Measurements from ENCODE around the gene TTC7B.
A peak's percentile ranks its signal among the peaks of the same experiment; 100 is the strongest.

TTC7B gene

DNA sequence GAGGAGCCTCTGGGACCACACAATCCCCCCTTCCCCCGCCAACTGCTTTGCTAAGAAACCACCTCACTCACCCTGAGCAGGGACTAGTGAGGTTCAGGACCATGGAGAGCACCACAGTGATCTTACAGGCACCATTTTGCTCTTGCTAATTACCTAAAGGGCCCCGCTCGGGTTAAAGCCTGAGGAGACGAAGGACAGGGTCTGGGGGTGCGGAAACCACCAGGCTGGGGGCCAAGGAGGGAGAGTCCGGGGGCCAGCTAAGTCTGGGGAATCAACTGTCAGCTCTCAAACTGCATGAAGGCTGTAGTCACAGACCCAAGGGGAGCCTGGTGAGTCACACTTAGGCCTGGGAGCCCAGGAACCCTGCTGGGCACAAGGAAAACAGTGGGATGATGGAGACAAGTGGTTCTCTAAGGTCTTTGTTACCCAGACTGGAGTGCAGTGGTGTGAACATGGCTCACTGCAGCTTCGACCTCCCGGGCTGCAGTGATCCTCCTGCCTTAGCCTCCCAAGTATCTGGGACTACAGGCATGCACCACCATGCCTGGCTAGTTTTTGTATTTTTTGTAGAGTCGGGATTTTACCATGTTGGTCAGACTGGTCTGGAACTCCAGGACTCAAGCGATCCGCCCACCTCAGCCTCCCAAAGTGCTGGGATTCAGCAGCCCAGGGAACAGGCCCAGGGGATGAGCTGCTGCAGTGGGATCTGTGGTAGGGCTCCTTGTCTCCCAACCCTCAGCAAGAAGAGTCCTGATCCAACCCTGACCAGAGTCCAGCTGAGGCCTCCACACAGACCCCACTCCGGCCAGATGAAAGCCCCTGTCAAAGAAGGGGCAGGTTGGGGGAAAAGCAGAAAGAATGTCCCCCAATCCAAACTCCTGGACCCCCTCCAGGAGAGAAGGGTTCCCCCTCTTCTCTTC lies 320.6 kb downstream of the TTC7B start:
- DNase-seq, result peak; percentile 90
- Histone ChIP-seq H4K5ac (ENCODE audit: low read length) (no peak overlapping the region), H3K9ac (ENCODE audit: low read length) (no peak overlapping the region), H3K36me3 (ENCODE audit: control insufficient read depth, insufficient read depth, low read length) (no peaks in the 10 kb centered on the region), H3K56ac (ENCODE audit: low read length) (no peak overlapping the region), H3K4me1 (ENCODE audit: control insufficient read depth, low read depth, low read length) (peaks cover 4% of the 10 kb centered on the region), H3K79me2 (ENCODE audit: control insufficient read depth, insufficient read depth, low read length) (no peaks in the 10 kb centered on the region), H3K27me3 (ENCODE audit: insufficient read depth, low read length, poor library complexity) (no peaks in the 10 kb centered on the region), H3K4me2 (ENCODE audit: low read length) (no peak overlapping the region), H3K18ac (ENCODE audit: low read length) (no peak overlapping the region), H3K4ac (ENCODE audit: low read depth, low read length) (no peak overlapping the region), H4K8ac (ENCODE audit: low read depth, low read length) (no peak overlapping the region), H2BK120ac (ENCODE audit: low read depth, low read length) (no peak overlapping the region), H3K79me1 (ENCODE audit: low read length) (no peaks in the 10 kb centered on the region), H2BK5ac (ENCODE audit: low read length) (no peak overlapping the region), H2BK15ac (replicated peaks; ENCODE audit: low read depth) (no peak overlapping the region), H3K4me3 (ENCODE audit: low read length) (no peak overlapping the region), H3K27ac (ENCODE audit: low read depth, low read length) (no peak overlapping the region), H3K23ac (ENCODE audit: low read length) (no peak overlapping the region), H2AK5ac (ENCODE audit: low read length) (no peak overlapping the region)
- WGBS (ENCODE audit: extremely low coverage, insufficient coverage, low lambda C conversion rate), result no CpG with 5 or more reads among the region's 12 CpGs

- H2BK5ac ChIP-seq (ENCODE audit: low read length), result no peak overlapping the region
- no CpG with 5 or more reads among the region's 11 CpGs for WGBS (ENCODE audit: extremely low coverage, insufficient coverage, low lambda C conversion rate)
- no peaks in the 10 kb centered on the region for H3K79me1 ChIP-seq (ENCODE audit: low read length)
- H2BK15ac ChIP-seq (replicated peaks; ENCODE audit: low read depth), result no peak overlapping the region
- H3K27ac ChIP-seq (ENCODE audit: low read depth, low read length), result no peak overlapping the region
- DNase-seq, result no peak
- no peak overlapping the region for H2AK5ac ChIP-seq (ENCODE audit: low read length)
- no peak overlapping the region for H3K56ac ChIP-seq (ENCODE audit: low read length)
- H2BK120ac ChIP-seq (ENCODE audit: low read depth, low read length), result no peak overlapping the region
- no peak overlapping the region for H3K4ac ChIP-seq (ENCODE audit: low read depth, low read length)
- H3K4me1 ChIP-seq (ENCODE audit: control insufficient read depth, low read depth, low read length), result no peaks in the 10 kb centered on the region
- no peaks in the 10 kb centered on the region for H3K79me2 ChIP-seq (ENCODE audit: control insufficient read depth, insufficient read depth, low read length)
- H3K4me2 ChIP-seq (ENCODE audit: low read length), result no peak overlapping the region
- no peak overlapping the region for H3K4me3 ChIP-seq (ENCODE audit: low read length)
- no peaks in the 10 kb centered on the region for H3K36me3 ChIP-seq (ENCODE audit: control insufficient read depth, insufficient read depth, low read length)
- H4K5ac ChIP-seq (ENCODE audit: low read length), result no peak overlapping the region
- H3K18ac ChIP-seq (ENCODE audit: low read length), result no peak overlapping the region
- H3K23ac ChIP-seq (ENCODE audit: low read length), result no peak overlapping the region
- no peaks in the 10 kb centered on the region for H3K27me3 ChIP-seq (ENCODE audit: insufficient read depth, low read length, poor library complexity)
- H3K9ac ChIP-seq (ENCODE audit: low read length), result no peak overlapping the region
- H4K8ac ChIP-seq (ENCODE audit: low read depth, low read length), result no peak overlapping the region
These were observed 324.2 kb downstream of the TTC7B start for GRCh38 chr14:90491911-90492531.

DNA sequence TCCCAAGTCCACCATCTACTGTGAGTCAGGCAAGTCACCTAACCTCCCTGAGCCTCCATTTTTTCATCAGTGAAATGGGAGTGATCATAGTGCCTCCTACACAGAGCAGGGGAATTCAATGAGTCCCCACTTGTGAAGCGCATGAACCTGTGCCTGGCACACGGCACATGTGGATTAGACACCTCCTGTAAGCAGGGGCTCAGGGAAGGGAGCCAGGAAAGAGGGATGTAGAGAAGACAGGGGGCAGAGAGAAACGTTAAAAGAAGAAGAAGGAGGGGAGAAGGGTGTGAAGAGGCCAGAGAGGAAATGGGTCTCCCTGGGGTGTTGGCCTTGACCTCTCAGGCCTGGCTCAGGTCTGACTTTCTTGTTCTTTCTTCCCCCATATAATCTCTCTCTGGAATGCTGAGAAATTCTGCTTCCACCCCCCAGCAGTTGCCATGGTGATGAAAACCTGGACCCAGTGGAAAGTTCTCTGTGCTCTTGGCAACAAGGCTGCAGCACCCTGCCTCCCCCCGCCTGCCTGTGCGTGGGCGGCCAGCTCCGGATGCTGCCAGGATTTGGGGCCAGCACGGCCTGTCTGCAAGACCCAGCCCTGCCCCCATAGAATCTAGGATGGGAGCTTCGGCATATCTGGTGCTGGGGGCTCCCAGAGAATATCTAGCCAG lies 324.9 kb downstream of the TTC7B start:
- whole genome bisulfite sequencing (ENCODE audit: extremely low coverage, insufficient coverage, low lambda C conversion rate), result no CpG with 5 or more reads among the region's 9 CpGs
- Histone ChIP-seq H4K5ac (ENCODE audit: low read length) (no peak overlapping the region), H2BK120ac (ENCODE audit: low read depth, low read length) (no peak overlapping the region), H3K56ac (ENCODE audit: low read length) (no peak overlapping the region), H3K18ac (ENCODE audit: low read length) (no peak overlapping the region), H3K27me3 (ENCODE audit: insufficient read depth, low read length, poor library complexity) (no peaks in the 10 kb centered on the region), H2AK5ac (ENCODE audit: low read length) (no peak overlapping the region), H3K4me1 (ENCODE audit: control insufficient read depth, low read depth, low read length) (no peaks in the 10 kb centered on the region), H3K9ac (ENCODE audit: low read length) (no peak overlapping the region), H3K36me3 (ENCODE audit: control insufficient read depth, insufficient read depth, low read length) (no peaks in the 10 kb centered on the region), H3K23ac (ENCODE audit: low read length) (no peak overlapping the region), H3K4me2 (ENCODE audit: low read length) (no peak overlapping the region), H2BK5ac (ENCODE audit: low read length) (no peak overlapping the region), H4K8ac (ENCODE audit: low read depth, low read length) (no peak overlapping the region), H3K27ac (ENCODE audit: low read depth, low read length) (no peak overlapping the region), H3K79me1 (ENCODE audit: low read length) (no peaks in the 10 kb centered on the region), H3K4me3 (ENCODE audit: low read length) (no peak overlapping the region), H3K79me2 (ENCODE audit: control insufficient read depth, insufficient read depth, low read length) (no peaks in the 10 kb centered on the region), H3K4ac (ENCODE audit: low read depth, low read length) (no peak overlapping the region), H2BK15ac (replicated peaks; ENCODE audit: low read depth) (no peak overlapping the region)
- peak; percentile 46 for DNase-seq

DNA sequence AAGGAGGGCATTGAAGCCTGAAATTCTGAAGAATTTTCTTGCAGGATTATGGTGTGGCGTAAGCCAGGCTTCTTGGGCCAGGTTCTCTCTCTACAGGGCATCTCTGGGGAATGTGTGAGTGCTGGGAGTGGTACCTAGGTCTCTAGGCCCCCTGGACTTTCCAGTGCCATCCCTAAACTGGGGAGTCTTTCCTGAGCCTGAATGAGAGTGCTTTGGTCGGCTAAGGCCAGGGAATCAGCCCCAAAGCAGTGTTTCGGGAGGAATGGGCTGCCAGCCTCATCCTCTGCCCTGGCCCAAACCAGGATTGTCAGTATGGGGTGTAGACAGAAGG lies 325.5 kb downstream of the TTC7B start:
- Histone ChIP-seq H4K8ac (ENCODE audit: low read depth, low read length) (no peak overlapping the region), H3K79me1 (ENCODE audit: low read length) (no peaks in the 10 kb centered on the region), H2BK5ac (ENCODE audit: low read length) (no peak overlapping the region), H3K79me2 (ENCODE audit: control insufficient read depth, insufficient read depth, low read length) (no peaks in the 10 kb centered on the region), H3K36me3 (ENCODE audit: control insufficient read depth, insufficient read depth, low read length) (no peaks in the 10 kb centered on the region), H3K27me3 (ENCODE audit: insufficient read depth, low read length, poor library complexity) (no peaks in the 10 kb centered on the region), H3K27ac (ENCODE audit: low read depth, low read length) (no peak overlapping the region), H3K56ac (ENCODE audit: low read length) (no peak overlapping the region), H3K4ac (ENCODE audit: low read depth, low read length) (no peak overlapping the region), H4K5ac (ENCODE audit: low read length) (no peak overlapping the region), H3K9ac (ENCODE audit: low read length) (no peak overlapping the region), H3K4me2 (ENCODE audit: low read length) (no peak overlapping the region), H3K23ac (ENCODE audit: low read length) (no peak overlapping the region), H3K4me3 (ENCODE audit: low read length) (no peak overlapping the region), H2AK5ac (ENCODE audit: low read length) (no peak overlapping the region), H3K4me1 (ENCODE audit: control insufficient read depth, low read depth, low read length) (no peaks in the 10 kb centered on the region), H2BK120ac (ENCODE audit: low read depth, low read length) (no peak overlapping the region), H2BK15ac (replicated peaks; ENCODE audit: low read depth) (no peak overlapping the region), H3K18ac (ENCODE audit: low read length) (no peak overlapping the region)
- DNase-seq, result no peak
- WGBS (ENCODE audit: extremely low coverage, insufficient coverage, low lambda C conversion rate), result no CpG with 5 or more reads among the region's 3 CpGs

GRCh38 chr14:90489916-90490719 lies 326.1 kb downstream of the TTC7B start:
- H3K36me3 ChIP-seq (ENCODE audit: control insufficient read depth, insufficient read depth, low read length), result no peaks in the 10 kb centered on the region
- WGBS (ENCODE audit: extremely low coverage, insufficient coverage, low lambda C conversion rate), result no CpG with 5 or more reads among the region's 8 CpGs
- H3K27ac ChIP-seq (ENCODE audit: low read depth, low read length), result no peak overlapping the region
- no peak overlapping the region for H3K56ac ChIP-seq (ENCODE audit: low read length)
- H3K23ac ChIP-seq (ENCODE audit: low read length), result no peak overlapping the region
- H2BK15ac ChIP-seq (replicated peaks; ENCODE audit: low read depth), result no peak overlapping the region
- no peak for DNase-seq
- no peak overlapping the region for H3K4ac ChIP-seq (ENCODE audit: low read depth, low read length)
- no peak overlapping the region for H2BK5ac ChIP-seq (ENCODE audit: low read length)
- no peak overlapping the region for H2BK120ac ChIP-seq (ENCODE audit: low read depth, low read length)
- H3K9ac ChIP-seq (ENCODE audit: low read length), result no peak overlapping the region
- H4K5ac ChIP-seq (ENCODE audit: low read length), result no peak overlapping the region
- H3K79me2 ChIP-seq (ENCODE audit: control insufficient read depth, insufficient read depth, low read length), result no peaks in the 10 kb centered on the region
- no peaks in the 10 kb centered on the region for H3K27me3 ChIP-seq (ENCODE audit: insufficient read depth, low read length, poor library complexity)
- no peak overlapping the region for H3K4me2 ChIP-seq (ENCODE audit: low read length)
- no peaks in the 10 kb centered on the region for H3K4me1 ChIP-seq (ENCODE audit: control insufficient read depth, low read depth, low read length)
- H4K8ac ChIP-seq (ENCODE audit: low read depth, low read length), result no peak overlapping the region
- no peak overlapping the region for H3K4me3 ChIP-seq (ENCODE audit: low read length)
- no peak overlapping the region for H2AK5ac ChIP-seq (ENCODE audit: low read length)
- H3K79me1 ChIP-seq (ENCODE audit: low read length), result no peaks in the 10 kb centered on the region
- no peak overlapping the region for H3K18ac ChIP-seq (ENCODE audit: low read length)
